Effector memory CD4-positive, alpha-beta T cell (primary cell): ENCODE results near the gene AKT1.
A peak's percentile ranks its signal among the peaks of the same experiment; 100 is the strongest.

ENCODE experiments used
- DNase-seq, 3 donors: peaks; one replicate each; pipeline ENCODE4 v3.0.0-alpha.2; 2020
- H3K27ac ChIP-seq: 2 replicates; pipeline ENCODE4 v1.7.0; 2013; ENCODE audit warnings: mild to moderate bottlenecking, low read length, moderate library complexity; ENCODE audit not compliant: insufficient read depth, poor library complexity, severe bottlenecking
- H3K27me3 ChIP-seq: replicated peaks from 2 replicates; pipeline ENCODE4 v1.7.0; 2013; ENCODE audit warnings: mild to moderate bottlenecking, low read length; ENCODE audit not compliant: insufficient read depth, control insufficient read depth, poor library complexity, severe bottlenecking
- H3K36me3 ChIP-seq: 2 replicates; pipeline ENCODE4 v1.7.0; 2013; ENCODE audit warnings: mild to moderate bottlenecking, low read length, moderate library complexity; ENCODE audit not compliant: control insufficient read depth, insufficient read depth
- H3K4me1 ChIP-seq: 2 replicates; pipeline ENCODE4 v1.7.0; 2013; ENCODE audit warnings: low read length, mild to moderate bottlenecking; ENCODE audit not compliant: control insufficient read depth, insufficient read depth, poor library complexity, severe bottlenecking
- H3K4me3 ChIP-seq: 2 replicates; pipeline ENCODE4 v1.7.0; 2013; ENCODE audit warnings: low read length, low read depth, mild to moderate bottlenecking; ENCODE audit not compliant: insufficient read depth, poor library complexity, severe bottlenecking
- H3K9me3 ChIP-seq: 2 replicates; pipeline ENCODE4 v1.7.0; 2013; ENCODE audit warnings: mild to moderate bottlenecking, low read length, moderate library complexity; ENCODE audit not compliant: control insufficient read depth

AKT1 gene

GRCh38 chr14:104785708-104786080 lies 9.9 kb downstream of the AKT1 start:
- Histone ChIP-seq H3K4me1 (peaks cover 20% of the 10 kb centered on the region), H3K36me3 (peaks cover 14% of the 10 kb centered on the region), H3K27me3 (no peaks in the 10 kb centered on the region), H3K9me3 (no peaks in the 10 kb centered on the region), H3K4me3 (no peak overlapping the region), H3K27ac (no peak overlapping the region)
- DNase-seq, result no peak

- Histone ChIP-seq H3K4me1 (peaks cover 20% of the 10 kb centered on the region), H3K36me3 (peaks cover 9% of the 10 kb centered on the region), H3K4me3 (no peak overlapping the region), H3K9me3 (no peaks in the 10 kb centered on the region), H3K27ac (no peak overlapping the region), H3K27me3 (no peaks in the 10 kb centered on the region)
- DNase-seq, result no peak
These were observed 10.5 kb downstream of the AKT1 start for GRCh38 chr14:104784846-104785707.

- H3K36me3 ChIP-seq, result peaks cover 1% of the 10 kb centered on the region
- H3K27me3 ChIP-seq, result no peaks in the 10 kb centered on the region
- no peak overlapping the region for H3K4me3 ChIP-seq
- no peak for DNase-seq
- no peaks in the 10 kb centered on the region for H3K9me3 ChIP-seq
- H3K4me1 ChIP-seq, result peaks cover 20% of the 10 kb centered on the region
- H3K27ac ChIP-seq, result no peak overlapping the region
These were observed 11.4 kb downstream of the AKT1 start for GRCh38 chr14:104784218-104784568.

GRCh38 chr14:104783484-104784217 lies 11.9 kb downstream of the AKT1 start:
- Histone ChIP-seq H3K4me1 (peaks cover 20% of the 10 kb centered on the region), H3K27me3 (no peaks in the 10 kb centered on the region), H3K9me3 (no peaks in the 10 kb centered on the region), H3K27ac (no peak overlapping the region), H3K4me3 (no peak overlapping the region), H3K36me3 (no peaks in the 10 kb centered on the region)
- DNase-seq, result no peak

DNA sequence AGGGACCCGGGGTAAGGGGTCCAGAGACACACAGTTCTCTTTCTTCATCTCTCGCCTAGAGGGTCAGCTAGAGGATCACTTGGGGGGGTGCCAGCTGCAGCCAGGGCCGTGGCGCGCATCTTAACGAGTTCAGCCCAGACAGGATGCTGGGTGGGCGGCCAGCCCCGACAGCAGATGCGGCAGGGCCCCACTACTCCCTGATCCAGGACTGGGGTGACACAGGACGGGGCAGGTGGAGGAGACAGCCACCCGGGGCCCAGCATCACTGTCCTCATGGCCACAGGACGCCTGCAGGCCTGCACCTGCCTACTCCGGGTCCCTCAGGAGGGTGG lies 12.8 kb downstream of the AKT1 start:
- no peaks in the 10 kb centered on the region for H3K36me3 ChIP-seq
- H3K27me3 ChIP-seq, result no peaks in the 10 kb centered on the region
- no peak for DNase-seq
- H3K9me3 ChIP-seq, result no peaks in the 10 kb centered on the region
- H3K4me3 ChIP-seq, result no peak overlapping the region
- H3K4me1 ChIP-seq, result peaks cover 19% of the 10 kb centered on the region
- H3K27ac ChIP-seq, result peak overlapping the region; percentile 4

DNA sequence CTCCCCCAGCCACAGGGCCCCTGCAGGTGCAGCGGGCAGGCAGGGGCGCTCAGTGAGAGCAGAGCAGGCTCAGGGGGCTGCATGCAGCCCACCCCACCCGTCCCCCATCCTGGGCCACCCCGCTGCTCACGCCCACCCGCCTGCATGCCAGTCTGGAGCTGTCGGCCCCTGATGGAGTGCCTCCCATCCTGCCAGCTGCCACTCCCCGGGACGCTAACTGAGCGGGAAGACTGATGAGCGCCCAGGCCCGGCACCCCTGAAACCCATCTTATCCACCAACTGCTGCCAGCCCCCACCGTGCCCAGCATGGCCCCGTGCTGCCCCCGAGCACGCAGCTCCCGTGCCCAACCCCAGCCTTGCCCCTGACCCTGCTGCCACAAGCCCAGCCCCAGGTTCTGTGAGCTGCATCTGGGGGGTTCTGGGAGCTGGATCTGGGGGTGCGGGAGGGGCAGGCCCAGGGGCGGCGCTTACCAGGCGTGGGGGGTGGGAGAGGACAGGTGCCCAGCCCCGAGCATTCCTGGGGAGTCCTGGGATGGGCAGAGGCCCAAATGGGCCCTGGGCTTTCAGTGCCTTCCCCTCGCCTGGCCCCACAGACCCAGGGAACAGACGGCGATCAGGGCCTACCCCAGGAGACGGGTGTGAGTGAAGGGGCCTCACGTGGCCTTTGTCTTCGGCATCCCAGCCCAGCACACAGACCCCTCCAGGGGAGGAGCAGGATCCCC lies 13.3 kb downstream of the AKT1 start:
- Histone ChIP-seq H3K9me3 (no peaks in the 10 kb centered on the region), H3K27me3 (no peaks in the 10 kb centered on the region), H3K4me1 (peaks cover 14% of the 10 kb centered on the region), H3K27ac (peak overlapping the region; percentile 4), H3K4me3 (no peak overlapping the region), H3K36me3 (no peaks in the 10 kb centered on the region)
- no peak for DNase-seq

DNA sequence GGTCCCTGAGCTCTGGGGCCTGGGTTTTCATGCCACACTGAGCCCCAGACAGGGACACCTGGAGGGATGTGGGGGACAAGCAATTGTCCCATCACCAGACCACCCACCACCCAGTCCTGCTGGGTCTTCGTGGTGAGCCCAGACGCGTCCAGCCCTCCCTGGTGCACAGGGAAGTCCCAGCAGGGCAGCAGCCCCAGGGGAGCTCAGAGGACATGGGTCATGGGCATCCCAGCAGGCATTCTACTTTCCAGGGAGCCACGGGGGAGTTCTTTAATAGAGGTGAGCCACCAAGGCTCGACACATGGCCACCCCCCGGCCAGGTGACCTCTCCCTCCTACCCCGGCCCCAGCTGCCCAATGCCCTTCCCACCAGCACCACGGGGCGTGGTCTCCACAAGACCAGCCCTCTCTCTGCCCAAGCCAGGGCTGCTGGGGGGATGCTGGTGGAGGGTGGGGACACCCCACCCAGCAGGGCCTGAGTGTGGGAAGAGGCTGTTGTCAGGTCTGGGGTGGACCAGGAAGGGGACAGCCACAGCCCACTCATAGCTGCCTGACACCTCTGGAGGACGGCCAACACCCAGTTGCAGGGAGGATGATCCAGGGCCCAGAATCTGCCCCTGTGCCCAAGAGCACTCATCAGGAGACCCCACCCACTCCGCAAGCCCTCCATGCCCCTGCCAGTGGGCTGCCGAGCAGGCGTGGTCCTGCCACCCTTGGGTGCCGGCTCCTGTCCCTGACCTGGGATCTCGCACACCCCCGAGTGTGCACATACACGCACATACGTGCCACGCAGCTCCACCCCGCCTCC lies 14.1 kb downstream of the AKT1 start:
- no peak overlapping the region for H3K4me3 ChIP-seq
- H3K4me1 ChIP-seq, result peaks cover 6% of the 10 kb centered on the region
- no peak for DNase-seq
- peaks cover 3% of the 10 kb centered on the region for H3K36me3 ChIP-seq
- H3K27me3 ChIP-seq, result no peaks in the 10 kb centered on the region
- no peaks in the 10 kb centered on the region for H3K9me3 ChIP-seq
- H3K27ac ChIP-seq, result no peak overlapping the region

GRCh38 chr14:104780513-104781030 lies 15.0 kb downstream of the AKT1 start:
- Histone ChIP-seq H3K4me3 (no peak overlapping the region), H3K27ac (no peak overlapping the region), H3K9me3 (no peaks in the 10 kb centered on the region), H3K27me3 (no peaks in the 10 kb centered on the region), H3K36me3 (peaks cover 3% of the 10 kb centered on the region), H3K4me1 (no peaks in the 10 kb centered on the region)
- DNase-seq, result no peak

GRCh38 chr14:104779776-104780512 lies 15.6 kb downstream of the AKT1 start:
- Histone ChIP-seq H3K4me3 (no peak overlapping the region), H3K36me3 (peaks cover 6% of the 10 kb centered on the region), H3K9me3 (no peaks in the 10 kb centered on the region), H3K27ac (no peak overlapping the region), H3K27me3 (no peaks in the 10 kb centered on the region), H3K4me1 (no peaks in the 10 kb centered on the region)
- no peak for DNase-seq
